DMS53 (cell line): ENCODE measurements around the gene KCNJ8.
A peak's percentile ranks its signal among the peaks of the same experiment; 100 is the strongest.
"Not testable (repeated sequence)": the region's sequence is repeated elsewhere in the genome, so short reads cannot be mapped to it uniquely, and the experiment has no call there.

Experiments used
- DNase-seq: peaks from one replicate; lab custom pipeline; 2025; lab: John Stamatoyannopoulos, UW

Gene KCNJ8

DNA sequence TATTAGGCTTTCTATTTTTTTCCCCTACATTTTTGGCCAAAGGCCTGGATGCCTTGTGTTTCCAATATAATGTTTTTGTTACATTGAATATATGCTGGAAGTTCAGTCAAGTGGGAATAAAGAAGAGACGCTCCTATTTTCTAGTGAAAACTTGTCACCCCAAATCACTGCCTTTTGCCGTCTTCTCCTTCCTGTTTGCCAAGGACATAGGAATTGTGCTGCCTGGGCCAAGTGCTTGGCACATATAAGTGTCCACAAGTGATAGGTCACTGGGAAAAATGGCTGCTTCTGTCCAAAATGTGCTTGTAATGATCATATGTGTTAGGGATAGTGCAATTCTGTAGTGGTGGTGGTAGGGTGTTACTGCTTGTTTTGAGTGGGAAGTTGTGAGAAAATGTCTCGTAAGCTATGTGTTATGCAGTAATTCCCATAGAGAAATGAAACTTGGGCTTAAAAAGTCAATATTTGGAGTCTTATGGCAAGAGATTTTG lies 11.6 kb upstream of the KCNJ8 start:
- DNase-seq: no peak

DNA sequence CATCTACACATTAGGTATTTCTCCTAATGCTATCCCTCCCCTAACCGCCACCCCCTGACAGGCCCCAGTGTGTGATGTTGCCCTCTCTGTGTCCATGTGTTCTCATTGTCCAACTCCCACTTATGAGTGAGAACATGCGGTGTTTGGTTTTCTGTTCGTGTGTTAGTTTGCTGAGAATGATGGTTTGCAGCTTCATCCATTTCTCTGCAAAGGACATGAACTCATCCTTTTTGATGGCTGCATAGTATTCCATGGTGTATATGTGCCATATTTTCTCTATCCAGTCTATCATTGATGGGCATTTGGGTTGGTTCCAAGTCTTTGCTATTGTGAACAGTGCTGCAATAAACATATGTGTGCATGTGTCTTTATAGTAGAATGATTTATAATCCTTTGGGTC lies 8.2 kb upstream of the KCNJ8 start:
- DNase-seq: not testable (repeated sequence)

DNA sequence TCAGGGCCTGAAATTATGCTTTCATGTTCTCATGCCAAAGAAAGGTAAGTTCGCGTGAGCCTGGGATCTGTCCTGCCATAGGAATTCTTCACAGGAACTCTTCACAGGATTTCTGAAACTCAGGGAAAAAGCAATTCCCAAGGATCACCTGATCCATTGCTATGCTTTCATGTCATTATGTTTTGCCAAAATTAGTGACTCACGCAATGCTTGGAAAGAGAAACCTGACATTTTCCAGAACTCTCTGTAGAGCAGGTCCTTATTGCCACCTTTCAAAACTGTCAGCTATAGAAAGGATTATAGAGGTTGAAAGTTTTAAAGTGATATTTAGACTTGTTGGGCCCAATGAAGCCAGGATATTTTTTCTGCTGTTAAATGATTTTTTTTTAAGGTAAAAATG lies 6.3 kb upstream of the KCNJ8 start:
- DNase-seq: no peak

DNA sequence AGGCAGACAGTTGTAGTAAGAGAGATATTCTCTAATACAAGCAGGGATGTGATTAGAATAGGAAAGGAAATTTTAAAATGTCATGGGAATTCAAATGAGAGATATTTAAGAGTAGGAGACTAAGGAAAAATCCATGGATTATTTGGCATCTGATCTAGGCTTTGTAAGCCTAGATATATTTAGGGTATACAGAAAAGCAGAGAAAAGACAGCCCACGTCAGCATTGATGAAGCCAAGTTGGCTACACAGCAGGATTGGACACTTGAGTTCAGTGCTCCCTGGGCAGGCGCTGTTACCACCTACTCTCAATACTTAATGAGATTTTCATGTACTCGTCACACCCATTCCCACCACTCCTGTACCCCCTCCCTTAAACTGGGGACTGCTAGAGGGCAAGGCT lies 1.7 kb upstream of the KCNJ8 start:
- DNase-seq: no peak

DNA sequence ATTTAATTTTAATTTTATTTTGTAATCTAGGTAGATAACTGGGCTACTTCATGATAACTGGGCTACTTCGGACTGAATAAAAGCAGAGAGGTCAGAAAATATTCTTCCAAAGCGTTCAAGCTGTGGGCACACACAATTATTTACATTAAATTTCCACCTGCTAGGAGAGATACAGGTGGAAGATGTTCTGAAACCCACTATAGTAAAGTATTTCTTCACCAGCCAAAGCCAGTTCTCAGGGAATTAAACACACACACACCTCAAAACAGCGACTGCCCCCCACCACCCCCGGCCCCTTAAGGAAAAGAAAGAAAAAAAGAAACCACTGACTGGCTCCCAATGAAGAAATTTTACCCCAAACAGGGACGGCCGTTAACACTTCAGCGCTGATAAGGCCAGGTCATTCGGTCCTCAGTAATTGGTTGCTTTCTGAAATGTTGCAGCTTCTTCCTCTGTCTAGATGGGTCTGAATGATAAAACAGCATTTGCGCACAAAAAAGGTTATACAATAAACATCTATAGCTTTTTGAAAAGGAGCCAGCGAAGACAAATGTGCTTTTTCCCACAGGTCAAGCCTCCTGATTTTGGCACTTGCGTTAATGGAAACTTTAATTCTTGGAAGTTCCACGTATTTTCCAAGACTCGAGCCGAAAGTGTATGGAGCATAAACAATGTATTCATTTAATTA lies 771 bp upstream of the KCNJ8 start:
- DNase-seq: no peak

DNA sequence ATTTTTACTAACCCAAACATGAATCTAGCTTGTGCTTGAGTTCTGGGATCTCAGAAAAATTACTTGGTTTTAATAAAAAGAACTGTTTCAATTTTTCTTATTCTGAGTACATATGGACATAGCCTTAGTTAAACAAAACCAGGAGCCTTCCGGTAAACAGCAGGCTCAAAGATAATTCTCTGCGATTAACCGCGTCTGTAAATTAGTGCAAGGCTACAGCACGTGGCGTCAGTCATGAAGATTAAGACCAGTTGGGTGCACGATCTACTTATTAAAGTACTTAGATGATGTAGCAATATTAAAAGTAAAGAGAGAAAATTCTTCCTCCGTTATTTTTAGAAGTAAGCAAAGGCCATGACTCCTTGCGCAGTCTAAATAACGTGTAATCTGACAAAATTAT lies 700 bp downstream of the KCNJ8 start:
- peak; percentile 63 for DNase-seq

DNA sequence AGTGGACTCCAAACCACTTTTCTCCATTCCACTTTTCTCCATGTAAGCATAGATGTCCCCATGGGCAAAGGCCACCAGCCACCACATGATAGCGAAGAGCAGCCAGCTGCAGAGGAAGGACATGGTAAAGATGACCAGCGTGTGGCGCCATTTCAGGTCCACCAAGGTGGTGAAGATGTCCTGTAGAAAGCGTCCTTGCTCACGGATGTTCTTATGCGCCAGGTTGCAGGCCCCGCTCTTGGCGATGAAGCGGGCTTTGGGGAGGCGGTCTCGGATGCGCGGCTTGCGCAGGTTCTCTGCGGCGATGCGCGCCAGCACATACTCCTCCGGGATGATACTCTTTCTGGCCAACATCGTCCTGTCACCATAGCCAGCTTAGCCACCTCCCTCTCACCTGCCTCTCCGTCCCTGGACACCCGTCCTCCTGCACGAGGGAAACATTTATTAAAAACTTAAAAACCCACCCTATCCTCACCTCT lies 1.2 kb downstream of the KCNJ8 start:
- DNase-seq: peak; percentile 96

DNA sequence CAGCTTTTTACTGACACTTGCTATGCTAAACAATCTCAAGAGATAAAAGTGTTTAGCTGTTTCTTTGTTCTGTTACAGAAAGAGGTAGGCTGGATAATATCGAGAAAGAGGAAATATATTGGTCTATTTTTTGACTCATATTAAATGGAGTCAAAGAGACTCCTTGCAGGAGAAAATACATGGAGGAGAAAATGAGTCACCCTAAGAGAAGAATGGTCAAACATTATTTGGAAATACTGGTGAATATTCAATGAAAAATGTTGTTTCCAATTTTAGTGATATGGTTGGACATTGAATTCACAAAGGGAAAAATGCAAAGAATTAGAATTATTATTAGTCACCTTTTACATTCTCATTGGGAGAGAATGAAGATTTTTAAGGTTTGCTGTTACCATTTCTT lies 3.2 kb downstream of the KCNJ8 start:
- DNase-seq: no peak

DNA sequence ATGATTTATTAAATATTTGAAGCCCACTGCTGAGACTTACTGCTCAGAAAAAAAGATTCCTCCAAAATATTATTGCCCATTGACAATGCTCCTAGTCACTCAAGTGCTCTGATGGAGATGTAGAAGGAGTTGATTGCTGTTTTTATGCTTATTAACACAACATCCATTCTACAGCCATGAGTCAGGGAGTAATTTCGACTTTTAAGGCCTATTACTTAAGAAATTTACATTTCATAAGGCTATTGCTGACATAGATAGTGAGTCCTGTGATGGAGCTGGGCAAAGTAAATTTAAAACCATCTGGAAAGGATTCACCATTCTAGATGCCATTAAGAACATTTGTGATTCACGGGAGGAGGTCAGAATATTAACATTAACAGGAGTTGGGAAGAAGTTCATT lies 5.2 kb downstream of the KCNJ8 start:
- no peak for DNase-seq

DNA sequence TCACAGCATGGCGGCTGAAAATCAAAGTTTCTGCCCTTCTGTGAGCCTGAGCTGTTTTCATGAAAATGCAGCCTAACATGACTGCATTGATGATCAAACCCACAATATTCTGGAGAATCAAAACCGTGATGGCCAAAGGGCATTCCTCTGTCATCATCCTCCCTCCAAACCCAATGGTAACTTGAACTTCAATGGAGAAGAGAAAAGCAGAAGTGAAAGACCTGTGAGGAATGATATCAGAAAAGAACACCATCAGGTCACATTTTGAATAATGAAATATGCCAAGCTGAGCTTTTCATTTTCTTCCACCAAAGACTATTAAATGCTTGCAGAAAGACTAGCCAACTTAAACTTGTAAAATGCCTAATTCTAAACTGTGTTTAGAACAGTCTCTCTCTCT lies 8.1 kb downstream of the KCNJ8 start:
- no peak for DNase-seq

DNA sequence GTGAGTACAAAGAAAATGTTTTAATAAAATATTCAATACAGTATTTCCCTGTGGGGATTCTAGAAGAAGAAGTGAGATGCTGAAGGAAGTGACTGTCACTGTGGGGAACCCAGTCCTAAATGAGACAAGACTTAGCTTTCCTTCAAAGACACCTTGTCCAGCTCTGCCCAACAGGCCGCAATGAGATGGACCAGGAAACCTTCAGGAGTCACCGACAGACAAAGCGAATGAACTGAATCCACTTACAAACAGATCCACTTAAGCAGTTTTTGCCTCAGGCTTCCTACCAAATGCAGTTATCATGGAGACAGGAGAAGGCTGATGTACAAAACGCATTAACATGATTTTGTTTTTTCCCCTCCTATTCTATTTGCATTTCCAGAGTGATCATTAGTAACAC lies 9.6 kb downstream of the KCNJ8 start:
- no peak for DNase-seq

DNA sequence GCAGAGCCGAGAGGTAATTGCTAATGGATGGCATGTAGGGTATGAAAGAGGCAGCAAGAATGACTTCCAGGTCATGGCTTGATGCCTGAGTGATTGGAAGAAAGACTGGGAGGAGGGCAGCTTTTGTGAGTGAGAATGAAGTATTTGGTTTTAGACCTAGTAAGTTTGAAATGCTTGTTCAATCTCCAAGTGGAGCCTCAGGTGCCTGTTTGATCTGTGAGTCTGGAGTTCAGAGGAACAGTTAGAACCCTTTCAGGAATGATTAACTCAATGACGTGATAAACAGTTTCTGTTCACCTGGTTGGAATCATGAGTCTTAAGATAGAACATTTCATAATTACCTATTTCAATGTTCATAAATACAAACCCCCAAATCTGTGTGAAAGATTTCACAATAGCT lies 10.4 kb downstream of the KCNJ8 start:
- peak; percentile 22 for DNase-seq

DNA sequence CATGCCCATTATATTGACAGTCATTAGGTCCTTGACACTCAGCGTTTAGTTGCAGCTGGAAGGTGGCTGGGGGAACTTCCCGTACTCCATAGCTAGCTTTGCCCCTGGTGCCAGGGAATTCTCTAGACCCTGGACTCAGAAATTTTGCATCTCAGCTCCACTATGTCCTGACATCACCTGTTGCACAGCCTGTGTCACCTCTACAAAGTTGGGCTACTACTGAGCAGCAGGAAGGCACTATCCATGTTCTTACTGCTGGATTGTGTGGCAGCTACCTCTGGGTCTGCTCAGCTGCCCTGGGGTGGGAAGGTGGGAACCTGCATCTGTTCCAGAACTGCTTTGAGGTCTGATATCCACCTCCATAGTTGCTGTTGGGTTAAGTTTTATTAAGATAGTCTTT lies 11.0 kb downstream of the KCNJ8 start:
- no peak for DNase-seq

DNA sequence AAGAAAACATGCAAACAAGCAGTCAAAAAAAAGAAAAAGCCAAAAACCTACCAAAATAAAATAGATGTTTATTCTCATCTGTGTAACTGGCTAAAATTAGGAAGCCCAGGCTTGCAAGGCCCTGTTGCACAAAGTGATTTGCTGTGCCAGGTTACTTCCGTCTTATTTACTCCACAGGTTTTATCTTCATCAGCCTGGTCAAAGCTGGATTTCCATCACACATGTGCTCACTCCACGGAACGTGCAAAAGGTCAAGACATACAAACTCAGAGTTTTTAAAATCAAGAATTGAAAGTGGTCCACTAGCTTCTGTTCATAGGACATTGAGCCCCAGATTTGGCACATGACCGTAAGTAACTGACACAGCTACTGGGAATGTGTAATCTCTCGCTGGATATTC lies 14.8 kb downstream of the KCNJ8 start:
- no peak for DNase-seq

DNA sequence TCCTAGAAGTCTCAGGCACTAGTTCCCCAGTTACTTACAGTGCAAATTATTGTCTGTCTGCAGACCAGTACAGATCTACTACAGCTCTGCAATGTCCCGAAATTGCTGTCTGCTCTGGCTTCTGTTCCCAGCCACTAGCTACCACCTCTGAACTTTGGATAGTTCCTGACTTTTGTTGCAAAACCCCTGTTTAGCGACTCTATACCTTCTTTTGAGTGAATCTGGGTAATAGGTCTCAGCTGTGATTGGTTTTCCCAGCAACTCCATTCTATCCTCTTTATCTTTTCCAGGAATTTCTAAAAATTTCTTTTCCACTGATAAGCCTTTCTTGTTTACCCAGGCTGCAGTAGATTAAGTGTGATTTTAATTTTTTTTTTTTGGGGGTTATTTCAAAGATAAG lies 16.8 kb downstream of the KCNJ8 start:
- DNase-seq: no peak

DNA sequence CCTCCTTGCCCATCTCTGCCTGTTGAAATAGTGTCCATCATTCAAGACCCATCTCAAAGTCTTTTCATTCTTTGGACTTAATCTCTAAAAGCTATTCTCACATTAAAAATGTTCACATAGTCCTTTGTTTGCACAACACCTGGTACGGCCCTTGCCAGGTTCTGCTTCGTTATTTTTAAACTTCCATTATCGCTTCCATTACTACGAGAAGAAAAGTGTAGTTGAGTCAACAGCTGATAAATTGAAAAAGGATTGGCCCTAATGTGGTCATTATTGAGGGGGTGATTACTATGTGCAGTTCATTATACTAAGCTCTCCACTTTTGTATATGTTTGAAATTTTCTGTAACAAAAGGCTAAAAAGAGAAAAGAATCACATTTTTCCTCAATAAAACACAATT lies 17.8 kb downstream of the KCNJ8 start:
- no peak for DNase-seq

DNA sequence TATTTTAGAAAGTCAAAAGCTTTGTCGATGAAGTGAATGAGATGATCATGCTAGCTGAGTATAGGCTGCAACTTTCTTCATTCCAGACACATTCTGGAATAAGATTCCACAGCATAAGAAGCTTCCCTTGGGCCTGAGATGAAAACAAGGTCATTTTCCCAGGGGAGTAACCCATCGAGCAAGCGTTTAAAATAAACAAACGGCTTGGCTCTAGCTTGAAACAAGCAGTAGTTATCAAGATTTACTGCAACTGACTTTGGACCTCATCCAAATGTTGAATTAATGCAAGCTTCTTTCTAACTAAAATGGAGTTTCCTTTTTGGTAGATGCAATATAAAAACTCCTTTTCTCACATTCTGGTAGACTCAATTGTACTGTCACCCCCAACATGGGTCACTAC lies 23.0 kb downstream of the KCNJ8 start:
- no peak for DNase-seq

DNA sequence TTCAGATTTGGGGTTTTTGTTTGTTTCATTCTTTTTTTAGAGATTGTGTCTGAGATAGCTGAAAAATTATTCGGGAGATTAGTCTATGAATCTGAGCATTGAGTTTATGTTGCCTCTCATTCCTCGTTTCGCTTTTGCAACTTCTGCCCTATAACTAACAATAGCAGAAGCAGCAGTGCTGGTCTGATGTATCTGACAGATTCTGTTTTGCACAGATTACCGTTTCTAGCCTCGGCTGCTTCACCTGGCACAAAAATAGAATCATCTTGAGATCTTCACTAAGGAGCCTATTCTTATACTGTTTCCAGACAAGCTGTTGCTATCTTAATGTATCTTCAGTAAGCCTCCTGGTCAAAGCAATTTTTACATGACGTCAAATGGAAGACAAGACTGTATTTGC lies 29.2 kb downstream of the KCNJ8 start:
- DNase-seq: no peak

DNA sequence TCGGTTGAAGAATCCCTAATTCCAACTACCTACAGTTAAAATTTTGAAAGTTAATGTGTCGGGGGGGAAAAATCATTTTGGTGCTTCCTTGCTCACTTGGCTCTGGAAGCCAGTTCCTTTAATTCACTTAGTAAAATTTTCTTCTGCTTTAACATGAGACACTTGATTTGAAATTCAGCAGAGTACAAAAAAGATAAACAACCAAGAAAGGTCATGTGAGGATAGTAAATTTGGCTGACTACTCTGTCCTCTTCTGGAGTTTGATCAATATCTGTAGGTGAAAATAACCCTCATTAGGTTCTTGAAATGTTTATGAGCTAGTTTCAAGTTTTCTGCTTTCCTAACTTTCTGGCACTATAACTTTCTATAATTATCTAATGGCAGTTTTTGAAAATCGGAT lies 43.4 kb downstream of the KCNJ8 start:
- no peak for DNase-seq

DNA sequence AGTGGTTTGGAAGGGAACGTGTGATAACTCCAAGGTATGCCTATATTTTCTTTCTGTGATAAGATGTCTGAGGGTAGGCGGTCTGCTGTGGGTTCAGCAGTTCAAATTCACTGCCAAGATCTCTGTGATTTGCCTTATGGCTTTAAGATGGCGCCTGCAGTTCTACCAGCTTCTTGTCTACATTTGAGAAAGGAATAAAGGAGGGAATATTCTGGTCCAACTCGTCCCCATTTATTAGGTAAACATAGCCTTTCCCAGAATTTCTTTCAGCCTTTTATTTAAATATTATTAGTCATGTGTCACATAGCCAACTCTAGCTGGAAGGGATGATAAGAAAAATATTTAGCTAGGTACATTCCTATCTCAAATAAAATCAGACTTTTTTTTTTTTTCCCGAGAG lies 48.8 kb downstream of the KCNJ8 start:
- DNase-seq: no peak

DNA sequence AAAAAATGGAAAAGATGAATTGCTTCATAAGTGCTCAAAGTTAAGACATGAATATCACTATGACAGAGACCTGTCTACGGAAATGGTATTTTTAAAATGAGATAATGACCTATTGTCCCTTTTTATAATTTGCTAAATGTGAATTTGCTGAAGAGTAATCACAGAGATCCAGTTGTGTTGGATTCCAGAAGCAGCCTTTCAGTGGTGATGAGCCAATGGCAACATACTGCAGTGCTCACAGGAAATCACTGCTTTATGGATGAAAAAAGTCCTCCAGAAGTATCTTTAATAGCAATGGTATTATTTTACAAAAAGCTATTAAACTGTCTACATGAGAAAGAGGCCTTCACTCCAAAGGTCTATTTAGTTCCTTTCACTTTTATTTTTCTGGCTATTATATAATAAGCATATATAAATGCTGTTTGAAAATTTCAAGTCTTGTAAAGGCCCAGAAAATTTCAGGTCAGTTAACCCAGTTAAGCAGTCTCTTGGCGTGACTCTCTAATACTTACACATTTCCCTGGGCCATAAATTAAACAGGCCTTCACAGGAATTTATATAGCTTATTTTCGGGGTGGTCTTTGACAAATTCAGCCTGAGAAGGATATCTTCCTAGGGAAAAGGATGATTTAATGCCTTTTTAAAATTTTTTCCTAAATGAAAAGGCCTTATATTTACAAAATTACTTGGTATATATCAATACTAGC lies 55.4 kb downstream of the KCNJ8 start:
- no peak for DNase-seq

DNA sequence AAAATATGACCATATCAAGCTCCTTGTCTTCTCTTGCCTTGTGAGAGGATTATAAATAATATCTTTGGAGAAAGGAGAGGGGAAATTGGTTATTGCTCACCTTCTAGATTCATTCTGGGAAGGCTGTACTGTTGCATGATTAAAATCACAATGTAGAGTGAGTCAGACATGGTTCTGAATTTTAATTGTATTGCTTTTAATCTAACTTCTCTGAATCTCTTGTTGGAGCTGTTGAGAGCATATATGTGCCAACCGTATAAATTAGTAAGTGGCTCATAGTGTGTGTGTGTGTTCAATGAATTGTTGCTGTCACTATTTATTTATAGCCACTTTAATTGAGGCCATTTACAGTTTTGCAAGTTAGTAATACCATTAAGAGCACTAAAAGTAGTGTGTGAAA lies 56.1 kb downstream of the KCNJ8 start:
- DNase-seq: no peak

DNA sequence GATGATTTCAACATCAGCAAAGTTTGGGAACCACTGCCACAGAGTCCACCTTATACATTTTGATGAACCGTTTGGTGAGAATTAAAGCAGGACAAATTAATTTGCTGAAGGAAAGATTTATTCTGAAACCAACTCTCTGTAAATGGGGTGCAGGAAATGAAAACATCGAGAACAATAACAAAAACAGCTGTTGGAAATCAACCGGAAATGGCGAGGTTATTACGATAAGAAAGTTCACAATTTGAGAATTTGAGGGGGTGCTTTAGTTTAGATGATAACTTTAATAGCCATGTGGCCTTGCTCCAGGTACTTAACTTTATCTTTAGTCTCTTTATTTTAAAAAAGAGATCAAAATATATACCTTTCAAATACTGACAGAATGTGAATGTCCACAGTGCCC lies 56.7 kb downstream of the KCNJ8 start:
- no peak for DNase-seq

DNA sequence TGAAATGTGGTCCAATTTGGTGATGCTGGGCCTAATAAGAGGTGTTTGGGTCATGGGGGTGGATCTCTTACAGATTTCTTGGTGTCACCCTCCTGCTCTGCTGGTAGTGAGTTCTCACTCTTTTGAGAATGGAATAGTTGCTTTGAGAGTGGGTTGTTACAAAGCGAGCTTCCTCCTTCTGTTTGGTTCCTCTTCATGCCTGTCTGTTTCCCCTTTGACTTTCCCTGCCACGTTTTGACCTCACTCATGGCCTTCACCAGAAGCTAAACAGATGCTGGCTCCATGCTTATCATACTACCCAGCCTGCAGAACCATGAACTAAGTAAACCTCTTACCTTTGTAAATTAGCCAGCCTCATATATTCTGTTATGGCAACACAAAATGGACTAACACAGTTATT lies 59.1 kb downstream of the KCNJ8 start:
- DNase-seq: no peak
